GM12801 (cell line): ENCODE results near the gene RDH11.

ENCODE experiments used
- TF ChIP-seq, protein P1 (sequence below): IDR thresholded peaks from one replicate; pipeline ENCODE4 v1.5.1; 2011; ENCODE audit warnings: control low read depth; ENCODE audit not compliant: insufficient read length; ENCODE audit errors: extremely low read depth

The RDH11 gene

DNA sequence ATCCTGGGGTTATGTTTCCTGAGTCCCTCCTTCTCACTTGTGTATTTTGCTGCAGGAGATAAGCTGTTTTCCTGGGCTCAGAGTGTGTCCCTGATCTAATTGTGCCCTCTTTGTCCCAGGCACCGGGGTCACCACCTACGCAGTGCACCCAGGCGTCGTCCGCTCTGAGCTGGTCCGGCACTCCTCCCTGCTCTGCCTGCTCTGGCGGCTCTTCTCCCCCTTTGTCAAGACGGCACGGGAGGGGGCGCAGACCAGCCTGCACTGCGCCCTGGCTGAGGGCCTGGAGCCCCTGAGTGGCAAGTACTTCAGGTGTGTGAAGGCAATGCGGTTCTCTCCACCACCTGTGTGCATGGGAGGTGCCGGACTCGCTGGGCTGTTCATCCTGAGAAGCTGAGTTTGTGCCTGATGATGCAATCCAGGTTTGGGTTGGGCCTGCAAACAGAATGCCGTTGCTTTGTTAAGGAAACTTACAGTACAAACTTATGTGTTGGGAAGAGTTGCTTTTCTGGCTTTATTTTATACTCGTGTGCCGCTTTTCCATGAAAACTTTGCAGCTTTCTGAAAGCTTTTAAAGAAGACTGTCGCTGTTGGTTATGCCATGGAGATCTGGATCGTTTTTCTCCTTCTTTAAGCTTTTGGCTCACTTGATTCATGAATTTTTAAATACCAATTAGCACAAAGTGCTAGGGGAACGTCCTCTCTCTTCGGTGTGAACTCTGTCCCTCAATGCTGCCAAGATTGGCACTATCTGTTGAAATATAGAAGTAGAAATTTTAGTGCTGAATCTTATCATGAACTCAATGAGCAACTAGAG, 33.7 kb upstream of the RDH11 start:
- TF ChIP-seq, protein P1, sequence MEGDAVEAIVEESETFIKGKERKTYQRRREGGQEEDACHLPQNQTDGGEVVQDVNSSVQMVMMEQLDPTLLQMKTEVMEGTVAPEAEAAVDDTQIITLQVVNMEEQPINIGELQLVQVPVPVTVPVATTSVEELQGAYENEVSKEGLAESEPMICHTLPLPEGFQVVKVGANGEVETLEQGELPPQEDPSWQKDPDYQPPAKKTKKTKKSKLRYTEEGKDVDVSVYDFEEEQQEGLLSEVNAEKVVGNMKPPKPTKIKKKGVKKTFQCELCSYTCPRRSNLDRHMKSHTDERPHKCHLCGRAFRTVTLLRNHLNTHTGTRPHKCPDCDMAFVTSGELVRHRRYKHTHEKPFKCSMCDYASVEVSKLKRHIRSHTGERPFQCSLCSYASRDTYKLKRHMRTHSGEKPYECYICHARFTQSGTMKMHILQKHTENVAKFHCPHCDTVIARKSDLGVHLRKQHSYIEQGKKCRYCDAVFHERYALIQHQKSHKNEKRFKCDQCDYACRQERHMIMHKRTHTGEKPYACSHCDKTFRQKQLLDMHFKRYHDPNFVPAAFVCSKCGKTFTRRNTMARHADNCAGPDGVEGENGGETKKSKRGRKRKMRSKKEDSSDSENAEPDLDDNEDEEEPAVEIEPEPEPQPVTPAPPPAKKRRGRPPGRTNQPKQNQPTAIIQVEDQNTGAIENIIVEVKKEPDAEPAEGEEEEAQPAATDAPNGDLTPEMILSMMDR, result no peak

DNA sequence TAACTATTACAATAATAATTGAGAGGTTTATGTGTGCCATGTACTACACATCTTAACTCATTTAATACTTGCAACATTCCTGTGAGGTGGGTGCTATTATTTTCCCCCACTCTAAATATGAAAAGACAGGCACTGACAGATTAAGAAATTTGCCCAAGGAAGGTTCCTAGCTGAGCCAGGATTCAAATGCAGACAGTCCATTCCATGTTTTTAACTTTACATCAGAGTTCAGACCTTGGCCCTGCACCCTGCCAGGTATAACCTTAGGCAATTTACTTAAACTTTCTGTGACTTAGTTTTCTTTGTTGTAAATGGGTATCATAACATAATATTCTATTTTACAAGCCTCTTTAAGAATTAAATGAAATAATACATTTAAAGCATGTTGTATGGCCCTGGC, 32.7 kb upstream of the RDH11 start:
- TF ChIP-seq, protein P1, result no peak

DNA sequence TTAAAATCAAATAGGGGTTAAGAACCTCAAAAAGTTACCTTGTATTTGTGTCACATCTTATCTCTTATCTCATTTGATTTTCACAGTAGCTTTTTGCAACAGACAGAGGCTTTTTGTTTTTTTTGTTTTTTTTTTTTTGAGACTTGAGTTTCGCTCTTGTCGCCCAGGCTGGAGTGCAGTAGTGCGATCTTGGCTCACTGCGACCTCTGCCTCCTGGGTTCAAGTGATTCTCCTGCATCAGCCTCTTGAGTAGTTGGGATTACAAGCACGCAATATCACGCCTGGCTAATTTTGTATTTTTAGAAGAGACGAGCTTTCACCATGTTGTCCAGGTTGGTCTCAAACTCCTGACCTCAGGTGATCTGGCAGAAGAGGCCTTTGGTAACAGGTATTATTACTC, 31.8 kb upstream of the RDH11 start:
- TF ChIP-seq, protein P1, result no peak

DNA sequence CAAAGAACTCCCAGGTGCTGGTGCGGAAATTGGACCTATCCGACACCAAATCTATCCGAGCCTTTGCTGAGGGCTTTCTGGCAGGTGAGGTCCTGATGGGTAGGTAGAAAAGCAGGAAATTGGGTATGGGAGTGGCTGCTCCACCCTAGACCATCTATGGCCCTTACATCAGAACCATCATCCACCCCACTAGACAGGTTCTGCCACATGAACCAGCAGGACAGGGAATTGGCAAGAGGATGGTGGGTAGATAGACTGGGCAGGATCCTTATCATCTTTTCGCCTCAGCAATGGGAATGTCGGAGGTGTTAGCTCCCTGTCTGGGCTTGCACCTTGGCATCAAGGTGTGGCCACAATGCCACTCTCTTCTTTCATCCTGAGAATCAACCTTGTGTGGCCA, 29.6 kb upstream of the RDH11 start:
- TF ChIP-seq, protein P1, result no peak

DNA sequence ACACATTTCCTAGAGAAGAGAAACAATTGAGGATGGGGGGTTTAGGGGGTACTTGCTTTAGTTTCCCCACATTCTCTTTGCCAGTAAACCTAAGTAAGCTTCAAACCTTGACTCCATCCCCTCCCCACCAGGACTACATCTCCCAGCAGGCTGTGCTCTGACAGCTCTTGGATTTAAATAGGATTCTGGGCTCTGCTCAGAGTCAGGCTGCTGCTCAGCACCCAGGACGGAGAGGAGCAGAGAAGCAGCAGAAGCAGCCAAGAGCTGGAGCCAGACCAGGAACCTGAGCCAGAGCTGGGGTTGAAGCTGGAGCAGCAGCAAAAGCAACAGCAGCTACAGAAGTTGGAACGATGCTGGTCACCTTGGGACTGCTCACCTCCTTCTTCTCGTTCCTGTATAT, 26.7 kb upstream of the RDH11 start:
- TF ChIP-seq, protein P1, result no peak

DNA sequence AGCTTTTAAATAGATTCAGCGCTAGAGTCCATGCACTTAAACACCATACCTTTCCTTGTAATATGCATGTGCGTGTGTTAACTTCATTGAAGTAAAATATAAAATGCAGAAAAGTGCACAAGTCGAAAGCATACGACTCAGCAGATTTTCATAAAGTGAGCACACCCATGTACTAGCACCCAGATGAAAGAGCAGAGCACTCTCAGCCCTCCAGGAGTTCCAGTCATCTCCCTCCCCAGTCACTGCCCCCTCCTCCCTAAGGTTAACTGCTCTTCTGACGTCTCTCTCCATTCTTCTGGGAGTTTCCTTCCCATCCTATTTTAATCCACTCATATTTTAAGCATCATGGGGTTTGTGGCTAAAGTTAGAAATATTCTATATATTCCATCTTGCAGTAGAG, 26.3 kb upstream of the RDH11 start:
- TF ChIP-seq, protein P1, result no peak

DNA sequence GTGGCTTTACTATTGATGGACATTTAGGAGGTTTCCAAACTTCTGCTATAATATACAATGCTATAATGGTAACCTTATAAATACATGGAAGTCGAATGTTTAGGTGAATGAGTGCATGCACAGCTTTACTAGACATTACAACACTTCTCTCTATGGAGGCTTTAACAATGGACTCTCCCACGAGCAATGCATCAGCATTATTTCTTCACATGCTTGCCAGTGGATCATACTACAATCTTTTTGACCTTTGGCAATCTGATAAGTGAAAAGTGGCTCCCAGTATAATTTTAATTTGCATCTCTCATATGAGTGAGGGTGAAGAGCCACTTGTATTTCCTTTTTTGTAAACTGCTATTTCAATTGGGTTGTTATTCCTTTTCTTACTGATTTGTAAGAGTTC, 24.3 kb upstream of the RDH11 start:
- TF ChIP-seq, protein P1, result no peak
